Activated CD8-positive, alpha-beta memory T cell treated with anti-CD3 and anti-CD28 coated beads for 1 hour (primary cell): ENCODE data around the gene CAMK2A.

Source experiments
- DNase-seq, 2 donors: peaks; one replicate each; pipeline ENCODE4 v3.0.0-alpha.2; 2020; ENCODE audit warnings: low read depth in 1 of 2; ENCODE audit errors: extremely low read depth in 1 of 2

CAMK2A gene

GRCh38 chr5:150289551-150290390, at the start of gene CAMK2A:
CAMK2A (minus strand) TSS chr5:150289773; CDS start chr5:150289625, 148 bp downstream.
- DNase-seq: no peak

GRCh38 chr5:150339165-150339564, 49.6 kb upstream of the CAMK2A start:
- DNase-seq: no peak

DNA sequence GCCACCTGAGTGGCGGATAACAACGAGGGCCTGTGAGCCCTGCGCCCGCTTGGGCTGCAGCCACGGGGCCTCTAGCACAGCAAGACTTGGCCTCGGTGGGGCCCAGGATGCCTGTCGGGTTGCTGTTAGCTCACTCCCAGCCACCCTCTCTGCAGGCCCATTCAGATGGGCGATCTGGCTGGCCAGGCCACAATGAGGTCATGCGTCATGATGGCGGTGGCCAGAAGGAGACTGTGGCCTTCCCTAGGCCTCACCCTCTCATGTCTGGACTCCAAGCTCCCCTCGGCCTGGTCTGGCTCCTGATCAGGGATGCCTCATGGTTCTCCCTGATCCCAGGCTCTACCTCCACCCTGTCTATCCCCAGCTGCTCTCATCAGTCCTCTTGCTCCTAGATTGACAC, 49.0 kb upstream of the CAMK2A start:
- no peak for DNase-seq

GRCh38 chr5:150335778-150336177, 46.2 kb upstream of the CAMK2A start:
- DNase-seq: no peak

GRCh38 chr5:150333400-150333799, 43.8 kb upstream of the CAMK2A start:
- no peak for DNase-seq

GRCh38 chr5:150329881-150330876, 40.6 kb upstream of the CAMK2A start:
- DNase-seq: no peak

DNA sequence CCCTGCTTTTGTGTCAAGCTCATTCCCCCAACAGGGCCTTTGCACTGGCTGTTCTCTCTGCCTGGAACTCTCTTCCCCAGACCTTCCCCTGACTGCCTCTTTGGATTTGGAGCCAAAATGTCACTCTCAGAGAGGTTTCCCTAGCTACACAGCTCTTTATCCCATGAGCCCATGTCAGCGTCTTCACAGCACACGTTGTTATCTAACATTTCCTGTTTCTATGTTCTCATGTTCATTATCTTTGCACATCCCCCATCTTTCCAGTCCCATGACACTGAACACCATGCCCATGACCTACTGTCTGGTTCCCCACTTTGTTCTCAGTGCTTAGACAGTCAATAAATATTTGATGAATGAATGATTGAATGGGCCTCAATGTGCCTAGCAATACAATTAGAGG, 39.5 kb upstream of the CAMK2A start:
- DNase-seq: no peak

DNA sequence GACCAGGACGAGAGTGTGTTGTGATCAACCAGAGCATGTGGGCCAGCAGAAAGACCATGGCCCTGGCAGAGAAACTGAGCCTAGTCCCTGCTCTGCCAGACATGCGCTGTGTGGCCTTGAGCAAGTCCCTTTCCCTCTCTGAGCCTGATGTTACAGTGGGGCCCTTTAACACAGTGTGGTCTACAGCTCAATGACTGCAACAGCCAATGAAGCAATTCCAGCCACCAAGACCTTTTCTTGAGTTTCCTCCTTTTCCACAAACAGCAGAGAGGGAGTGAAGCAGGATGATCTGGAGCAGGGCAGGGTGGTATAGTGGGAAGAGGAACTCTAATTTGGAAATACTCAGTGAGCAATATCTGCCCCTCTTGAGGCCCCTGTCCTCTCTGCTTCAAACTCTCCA, 38.9 kb upstream of the CAMK2A start:
- DNase-seq: no peak

GRCh38 chr5:150327139-150327538, 37.6 kb upstream of the CAMK2A start:
- no peak for DNase-seq

DNA sequence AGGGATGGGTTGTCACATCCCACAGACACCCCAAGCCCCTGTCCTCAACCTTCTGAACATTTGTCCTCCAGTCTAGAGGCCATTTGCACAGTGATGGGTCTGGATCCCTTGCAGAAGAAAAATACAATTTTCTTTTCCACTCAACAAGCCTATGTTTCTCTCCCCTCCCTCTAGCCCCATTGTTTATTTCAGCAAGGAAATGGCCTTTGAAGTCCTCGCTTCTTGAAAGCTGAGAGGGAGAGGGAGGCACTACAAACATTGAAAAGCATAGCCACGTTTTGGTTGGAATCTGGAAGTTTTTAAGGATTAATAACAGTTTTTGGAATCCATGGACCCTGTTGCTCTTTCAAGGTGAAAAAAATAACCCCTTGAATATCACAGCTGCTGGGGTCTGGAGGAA, 37.1 kb upstream of the CAMK2A start:
- DNase-seq: no peak

- no peak for DNase-seq
Measured at GRCh38 chr5:150325426-150325825, 35.9 kb upstream of the CAMK2A start.

DNA sequence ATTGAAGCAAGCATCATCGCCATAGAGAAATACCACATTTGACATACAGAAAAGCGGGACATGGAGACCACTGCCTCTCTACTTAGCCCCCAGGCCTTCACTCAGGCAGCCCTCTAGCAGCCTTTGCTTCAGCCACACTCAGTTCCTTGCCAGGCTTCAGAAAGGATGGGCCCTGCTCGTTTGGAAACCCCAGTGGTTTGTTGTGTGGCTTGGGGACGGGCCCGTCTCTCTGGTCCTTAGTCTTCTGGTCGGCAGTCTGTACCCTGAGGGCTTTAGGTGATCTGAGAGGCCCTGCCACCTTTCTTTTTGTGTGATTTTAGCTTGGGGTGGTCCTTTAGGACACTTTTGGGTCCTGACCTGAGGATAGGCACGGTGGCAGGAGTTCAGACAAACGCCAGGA, 34.2 kb upstream of the CAMK2A start:
- no peak for DNase-seq

- DNase-seq: no peak
Measured at GRCh38 chr5:150323092-150323491, 33.5 kb upstream of the CAMK2A start.

DNA sequence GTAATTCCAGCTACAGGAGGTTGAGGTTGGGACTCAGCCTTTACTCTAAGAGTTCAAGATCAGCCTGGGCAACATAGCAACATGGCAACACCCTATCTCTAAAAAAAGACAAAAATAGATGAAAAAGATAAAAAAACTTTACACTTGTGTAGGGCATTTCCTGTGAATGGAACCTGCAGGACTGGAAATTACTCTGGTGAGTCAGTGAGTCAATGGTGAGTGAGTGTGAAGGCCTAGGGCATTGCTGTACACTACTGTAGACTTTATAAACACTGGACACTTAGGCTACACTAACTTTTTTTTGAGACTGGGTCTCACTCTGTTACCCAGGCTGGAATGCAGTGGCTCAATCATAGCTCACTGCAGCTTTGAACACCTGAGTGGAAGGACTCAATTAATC, 32.6 kb upstream of the CAMK2A start:
- no peak for DNase-seq

- DNase-seq: no peak
Measured at GRCh38 chr5:150321784-150322183, 32.2 kb upstream of the CAMK2A start.

GRCh38 chr5:150321211-150321610, 31.6 kb upstream of the CAMK2A start:
- DNase-seq: no peak

DNA sequence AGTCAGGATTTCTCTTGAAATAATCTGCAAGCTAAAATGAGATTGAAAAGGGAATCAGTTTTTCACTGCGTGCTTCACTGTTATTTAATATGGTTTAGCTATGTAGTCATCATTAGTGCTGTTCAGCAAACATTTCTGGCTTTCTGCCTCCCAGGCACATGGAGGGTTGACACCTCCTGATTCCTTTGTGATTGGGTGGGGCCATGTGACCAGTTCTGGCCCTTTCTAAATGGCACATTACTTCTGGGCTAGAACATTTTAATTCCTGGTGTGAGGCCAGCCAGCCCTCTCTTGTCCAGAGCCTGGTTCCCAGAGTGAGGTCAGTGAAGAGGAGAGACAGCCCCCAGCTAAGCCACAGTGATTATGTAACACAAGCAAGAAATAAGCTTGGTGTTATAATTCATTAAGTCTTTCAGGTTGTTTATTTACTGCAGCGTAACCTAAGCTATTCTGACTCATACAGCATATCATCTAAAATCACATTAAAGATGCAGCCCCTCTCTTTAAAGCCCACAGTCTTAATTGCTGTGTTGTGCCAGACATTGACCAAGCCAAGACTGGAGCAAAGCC, 30.6 kb upstream of the CAMK2A start:
- no peak for DNase-seq

- DNase-seq: no peak
Measured at GRCh38 chr5:150319484-150319790, 29.9 kb upstream of the CAMK2A start.

- no peak for DNase-seq
Measured at GRCh38 chr5:150318613-150319483, 29.3 kb upstream of the CAMK2A start.
